HuH-7.5 (cell line): ENCODE data around the gene ASXL3.

Experiments used
- DNase-seq: peaks from one replicate; pipeline ENCODE4 v3.0.0; 2011; ENCODE audit warnings: low spot score

Gene ASXL3

DNA sequence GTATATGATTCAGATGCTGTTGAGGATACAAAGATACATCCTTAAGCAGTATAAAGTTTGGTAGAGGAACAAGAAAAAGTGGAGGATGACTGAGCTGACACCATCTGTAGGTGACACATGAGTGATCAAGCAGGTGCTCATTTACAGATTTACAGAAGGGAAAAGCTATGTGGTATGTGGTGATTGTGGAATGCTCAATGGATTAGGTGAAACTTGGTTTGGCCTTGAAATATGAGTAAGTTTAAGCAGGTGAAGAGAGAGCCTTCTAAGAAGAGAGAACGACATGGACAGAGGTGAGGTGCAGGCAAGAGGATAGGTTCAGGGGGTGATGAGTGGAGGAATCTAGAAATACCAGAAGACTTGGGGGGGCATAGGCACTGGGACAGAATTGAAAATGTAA is 5.9 kb downstream of the ASXL3 start:
- no peak for DNase-seq

DNA sequence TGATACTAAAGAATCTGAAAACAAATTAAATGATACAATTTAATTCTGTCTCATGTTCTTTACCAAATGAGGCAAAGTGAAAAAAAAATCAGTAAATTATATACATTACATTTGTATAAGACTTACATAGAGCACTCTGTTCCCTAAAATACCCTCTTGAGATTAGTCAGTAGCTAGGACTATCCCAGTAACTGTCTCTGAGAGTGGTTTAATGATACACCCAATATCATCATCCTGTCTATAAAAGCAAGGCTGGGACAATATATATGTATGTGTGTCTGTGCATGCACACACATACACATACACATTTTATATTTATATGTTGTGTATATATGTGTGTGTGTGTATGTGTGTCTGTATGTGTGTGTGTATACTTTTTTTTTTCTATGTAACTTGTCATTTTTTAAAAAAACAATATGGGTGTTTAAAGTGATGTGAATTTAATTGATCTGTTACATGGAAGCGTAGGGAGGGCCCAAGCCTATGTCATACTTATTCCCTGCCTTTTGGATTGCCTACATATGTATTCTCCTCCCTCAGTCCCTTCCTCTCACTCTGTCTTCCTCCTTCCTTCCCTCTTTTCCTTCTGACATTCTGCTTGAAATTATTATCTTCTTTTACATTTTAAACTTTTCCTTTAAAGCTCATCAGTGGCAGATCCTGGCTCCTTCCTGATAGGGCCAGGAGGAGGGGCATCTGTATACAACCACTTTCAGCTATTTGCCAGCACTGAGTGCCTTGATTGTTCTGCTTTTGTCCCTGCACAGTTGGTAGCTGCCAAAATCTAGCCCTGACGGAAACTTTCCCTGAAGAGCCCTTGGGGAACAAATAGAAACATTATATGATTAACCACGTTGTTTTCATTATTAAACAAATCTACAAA is 6.8 kb downstream of the ASXL3 start:
- no peak for DNase-seq

DNA sequence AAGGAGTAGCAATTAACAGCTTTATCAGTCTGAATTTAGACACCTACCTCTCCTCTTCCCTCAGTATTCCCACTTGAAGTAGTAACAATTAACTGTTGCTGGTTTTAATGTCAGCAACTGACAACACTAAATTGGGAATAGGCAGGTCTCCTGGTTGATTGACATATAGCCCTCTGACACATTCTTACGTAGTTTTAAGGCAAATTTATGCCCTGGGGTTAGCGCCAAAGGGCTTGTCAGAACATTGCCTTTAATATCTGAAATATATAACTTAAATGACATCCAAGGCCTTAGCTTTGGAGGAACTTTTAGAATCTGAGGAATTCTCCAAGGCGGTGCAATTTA is 7.4 kb downstream of the ASXL3 start:
- DNase-seq: no peak

GRCh38 chr18:33588361-33588760 is 10.3 kb downstream of the ASXL3 start:
- no peak for DNase-seq

DNA sequence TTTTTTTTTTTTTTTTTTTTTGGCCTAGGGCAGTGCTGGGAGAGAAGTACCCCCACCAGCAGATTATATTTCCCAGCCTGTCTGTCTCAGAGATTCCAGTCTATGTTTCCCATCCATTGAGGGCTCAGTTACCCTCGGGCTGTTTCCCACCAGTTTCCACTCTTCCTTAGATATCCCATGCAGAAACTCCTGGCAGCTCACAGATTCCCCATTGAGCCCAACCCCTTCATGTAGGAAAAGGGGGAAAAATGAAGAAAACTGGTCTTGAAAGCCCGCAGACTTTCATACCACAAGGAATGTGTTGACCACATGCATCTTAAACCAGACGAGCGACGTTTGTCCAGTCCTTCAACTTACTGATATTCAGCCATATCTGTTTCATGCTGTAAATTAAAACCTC is 15.2 kb downstream of the ASXL3 start:
- no peak for DNase-seq

- no peak for DNase-seq
Observed at GRCh38 chr18:33594799-33595198, 16.8 kb downstream of the ASXL3 start.

- DNase-seq: no peak
Observed at GRCh38 chr18:33596178-33596854, 18.3 kb downstream of the ASXL3 start.

DNA sequence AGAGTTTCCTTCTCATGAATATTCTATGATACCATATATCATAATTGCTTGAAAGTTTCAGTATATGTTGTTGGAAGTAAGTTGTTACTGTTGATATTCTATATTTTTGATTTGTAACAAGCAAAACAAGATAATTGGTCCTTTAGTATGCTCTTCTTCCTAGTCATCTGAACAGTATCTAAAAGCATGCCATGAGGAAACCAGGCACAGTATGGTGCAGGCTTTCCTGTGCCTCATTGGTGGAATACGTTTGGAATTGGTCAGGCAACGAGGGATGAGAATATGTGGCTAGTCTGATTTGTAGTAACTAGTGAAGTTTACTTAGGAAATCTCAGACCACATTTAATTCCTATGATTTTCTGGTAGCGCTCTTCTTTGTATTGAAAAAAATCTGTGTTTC is 22.8 kb downstream of the ASXL3 start:
- no peak for DNase-seq

DNA sequence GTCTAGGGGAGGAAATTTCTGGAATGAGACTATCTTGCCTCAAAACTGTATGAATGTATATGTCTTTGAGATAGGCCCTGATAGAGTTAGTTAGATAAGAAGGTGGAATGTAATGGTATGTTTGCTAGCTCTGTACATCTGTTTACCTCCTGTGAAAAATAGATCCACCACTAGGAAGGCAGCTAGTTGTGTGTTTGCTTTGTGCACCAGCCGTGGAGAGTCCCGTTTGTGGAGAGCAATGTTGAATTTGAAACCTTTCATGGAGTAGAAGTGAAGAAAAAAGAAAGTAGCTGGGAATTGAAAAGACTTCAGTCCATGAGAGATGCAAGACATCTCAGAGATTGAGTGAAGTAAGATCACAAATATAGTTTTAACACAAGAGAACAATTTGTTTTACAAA is 25.4 kb downstream of the ASXL3 start:
- no peak for DNase-seq

GRCh38 chr18:33605250-33605649 is 27.2 kb downstream of the ASXL3 start:
- no peak for DNase-seq

- DNase-seq: no peak
Observed at GRCh38 chr18:33606621-33607020, 28.6 kb downstream of the ASXL3 start.

DNA sequence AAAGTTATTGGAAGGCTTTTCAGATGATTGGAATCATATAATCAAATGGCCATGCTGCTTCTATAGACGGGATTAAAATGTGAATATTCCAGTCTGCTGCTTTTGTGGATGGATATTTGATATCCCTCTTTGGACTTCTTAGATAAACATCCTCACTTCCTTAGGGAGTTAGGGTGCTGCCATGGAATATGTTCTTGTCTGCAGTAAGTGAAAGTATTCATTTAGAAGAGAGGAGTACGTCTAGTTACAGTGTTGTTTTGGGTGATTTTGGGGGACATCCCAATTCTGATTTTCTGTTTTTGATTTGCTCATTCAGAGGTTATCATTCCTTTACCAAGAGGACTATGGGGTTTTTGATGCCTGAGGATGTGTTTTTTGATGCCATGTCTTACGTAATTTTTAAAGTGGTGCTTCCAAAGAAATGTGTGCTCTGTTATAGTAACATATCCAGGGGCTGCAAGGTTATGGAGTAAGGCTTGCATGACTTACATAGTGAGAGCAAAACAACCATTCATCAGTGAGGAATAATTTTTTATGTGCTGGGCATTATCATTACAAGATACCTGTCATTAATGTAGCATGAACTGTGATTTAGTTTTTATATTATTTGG is 33.6 kb downstream of the ASXL3 start:
- DNase-seq: no peak

DNA sequence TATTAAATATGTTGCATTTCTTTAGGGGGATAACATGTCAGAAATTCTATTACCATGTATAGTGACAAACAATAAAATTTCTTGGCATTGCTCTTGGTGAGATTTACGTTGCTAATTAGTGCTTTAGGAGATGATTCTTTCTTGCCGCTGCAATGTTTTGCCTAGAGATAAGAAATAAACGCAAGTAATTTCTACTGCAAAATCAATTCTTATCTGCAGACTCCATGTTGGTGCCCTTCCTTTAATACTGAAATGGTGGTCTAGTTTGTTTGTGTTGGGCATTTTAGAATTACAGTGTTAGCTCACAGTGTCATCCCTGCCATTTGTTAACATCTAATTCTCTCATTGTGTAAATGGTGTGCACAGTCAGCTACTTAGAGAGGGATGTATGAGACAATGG is 34.6 kb downstream of the ASXL3 start:
- no peak for DNase-seq

DNA sequence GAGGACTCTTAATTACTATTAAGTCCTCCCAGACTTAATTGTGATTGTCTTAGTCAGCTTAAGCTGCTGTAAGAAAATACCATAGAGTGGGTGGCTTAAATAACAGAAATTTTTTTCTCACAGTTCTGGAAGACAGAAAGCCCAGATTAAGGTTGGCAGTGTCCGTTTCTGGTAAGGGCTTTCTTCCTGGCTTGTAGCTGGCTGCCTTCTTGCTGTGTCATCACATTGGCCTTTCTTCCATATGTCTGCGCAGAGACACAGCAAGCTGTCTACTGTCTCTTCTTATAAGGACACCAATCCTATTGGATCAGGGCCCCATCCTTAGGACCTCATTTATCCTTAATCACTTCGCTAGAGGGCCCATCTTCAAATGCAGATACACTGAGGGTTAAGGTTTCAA is 38.5 kb downstream of the ASXL3 start:
- DNase-seq: no peak

DNA sequence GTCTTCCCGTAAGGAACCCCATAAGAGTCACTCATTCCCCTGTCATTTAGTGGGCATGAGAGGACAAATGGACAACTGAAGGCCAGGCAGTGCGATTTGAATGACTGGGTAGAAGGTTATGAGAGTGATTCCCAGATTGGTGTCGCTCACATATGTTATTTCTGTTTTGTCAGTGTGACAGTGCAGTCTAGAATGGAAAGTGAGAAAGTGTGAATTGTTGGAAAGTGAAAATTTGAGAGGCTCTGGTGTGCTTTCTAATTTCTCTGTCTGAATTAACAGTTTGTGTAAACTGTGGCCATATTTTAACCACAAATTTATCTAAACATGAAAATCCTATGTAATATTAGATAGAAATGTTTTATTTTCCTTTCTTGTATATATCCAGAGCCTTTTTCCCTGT is 49.1 kb downstream of the ASXL3 start:
- DNase-seq: no peak

GRCh38 chr18:33630476-33630875 is 52.5 kb downstream of the ASXL3 start:
- no peak for DNase-seq

- DNase-seq: no peak
Observed at GRCh38 chr18:33641141-33641540, 63.1 kb downstream of the ASXL3 start.

DNA sequence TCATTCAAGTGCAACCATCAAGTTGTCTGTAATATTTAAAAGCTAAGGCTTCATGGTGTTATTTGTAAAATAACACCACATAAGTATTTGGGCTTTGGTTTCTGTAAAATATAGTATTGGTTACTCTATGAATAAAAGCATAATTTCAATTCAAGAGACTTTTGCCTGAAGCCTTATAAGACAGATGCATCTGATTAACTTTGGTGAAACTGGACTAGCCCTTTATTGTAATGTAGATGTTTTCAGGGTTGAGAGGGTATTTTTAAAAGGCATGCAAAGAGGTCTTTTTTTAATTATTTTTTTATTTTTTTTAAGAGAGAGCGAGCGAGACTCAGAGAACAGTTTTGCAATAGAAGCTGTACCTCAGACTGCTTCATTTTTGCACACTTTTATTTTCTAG is 66.5 kb downstream of the ASXL3 start:
- DNase-seq: no peak

- DNase-seq: no peak
Observed at GRCh38 chr18:33647365-33647764, 69.3 kb downstream of the ASXL3 start.

GRCh38 chr18:33652635-33653034 is 74.6 kb downstream of the ASXL3 start:
- DNase-seq: no peak

- DNase-seq: no peak
Observed at GRCh38 chr18:33653231-33653630, 75.2 kb downstream of the ASXL3 start.

GRCh38 chr18:33656889-33657448 is 79.0 kb downstream of the ASXL3 start:
- no peak for DNase-seq

DNA sequence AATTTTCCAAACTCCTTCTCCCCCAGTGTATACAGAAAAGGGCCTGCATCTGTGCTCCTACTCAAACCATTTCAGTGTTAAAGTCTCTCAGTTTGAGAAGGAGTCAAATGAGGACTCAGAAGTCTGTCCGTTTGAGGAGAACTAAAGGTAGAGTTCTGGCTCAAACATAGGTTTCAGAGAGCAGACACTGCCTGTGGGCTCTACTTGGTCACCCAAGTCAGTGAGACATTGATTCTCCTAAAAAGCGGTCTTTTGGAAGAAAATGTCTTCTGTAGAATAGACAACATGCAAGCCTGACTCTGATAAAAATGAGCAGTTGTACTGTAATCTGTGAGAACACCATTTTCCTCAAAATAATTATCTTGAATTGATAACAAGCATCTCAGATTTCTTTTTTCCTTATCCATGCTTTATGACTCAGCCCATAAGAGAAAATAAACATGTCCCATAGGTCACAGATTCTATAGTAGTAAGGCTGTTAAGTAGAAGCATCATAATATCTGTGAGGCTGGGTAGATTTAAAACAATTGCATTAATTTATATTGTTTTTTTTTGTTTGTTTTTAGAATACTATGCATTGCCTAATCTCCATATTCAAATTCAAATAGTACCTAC is 82.8 kb downstream of the ASXL3 start:
- no peak for DNase-seq
